Measurements from ENCODE around the gene PIBF1.

The PIBF1 gene

GRCh38 chr13:73015805-73016204, 233.9 kb downstream of the PIBF1 start:
- no peak overlapping the region for H3K27ac ChIP-seq
- TF ChIP-seq CTCF (IDR thresholded peaks at IDR 0.05) = no peak
- TF ChIP-seq ZFX (IDR thresholded peaks at IDR 0.05; ENCODE audit: borderline replicate concordance) = no peak

GRCh38 chr13:73018336-73018735, 236.4 kb downstream of the PIBF1 start:
- no peak overlapping the region for H3K27ac ChIP-seq

GRCh38 chr13:73025217-73026012, 243.5 kb downstream of the PIBF1 start:
- no peak overlapping the region for H3K27ac ChIP-seq
- TF ChIP-seq CTCF (IDR thresholded peaks at IDR 0.05) = no peak
- TF ChIP-seq ZFX (IDR thresholded peaks at IDR 0.05; ENCODE audit: borderline replicate concordance) = no peak

More at GRCh38 chr13:73018336-73018735, 236.4 kb downstream of the PIBF1 start:
- TF ChIP-seq CTCF (IDR thresholded peaks at IDR 0.05) = no peak
- no peak for TF ChIP-seq ZFX (IDR thresholded peaks at IDR 0.05; ENCODE audit: borderline replicate concordance)

- TF ChIP-seq CTCF (IDR thresholded peaks at IDR 0.05) (no peak), ZFX (IDR thresholded peaks at IDR 0.05; ENCODE audit: borderline replicate concordance) (no peak)
- no peak overlapping the region for H3K27ac ChIP-seq
Observed at GRCh38 chr13:73034901-73035300, 253.0 kb downstream of the PIBF1 start.

GRCh38 chr13:73035660-73036059, 253.7 kb downstream of the PIBF1 start:
- TF ChIP-seq CTCF (IDR thresholded peaks at IDR 0.05) = no peak
- no peak for TF ChIP-seq ZFX (IDR thresholded peaks at IDR 0.05; ENCODE audit: borderline replicate concordance)
- no peak overlapping the region for H3K27ac ChIP-seq

- H3K27ac ChIP-seq = no peak overlapping the region
- TF ChIP-seq ZFX (IDR thresholded peaks at IDR 0.05; ENCODE audit: borderline replicate concordance) = no peak
- TF ChIP-seq CTCF (IDR thresholded peaks at IDR 0.05) = no peak
Observed at GRCh38 chr13:73036566-73036965, 254.6 kb downstream of the PIBF1 start.

- TF ChIP-seq ZFX (IDR thresholded peaks at IDR 0.05; ENCODE audit: borderline replicate concordance) (no peak), CTCF (IDR thresholded peaks at IDR 0.05) (no peak)
- no peak overlapping the region for H3K27ac ChIP-seq
Observed at GRCh38 chr13:73038064-73038463, 256.1 kb downstream of the PIBF1 start.
